Stimulated activated naive B cell treated with anti-CD40 and anti-IgM and Interleukin-4, amounts not matched to agents 10 μg/mL and 1 μg/mL and 100 μg/mL, for 72 hours (primary cell): ENCODE data around the gene RRM1.
A peak's percentile ranks its signal among the peaks of the same experiment; 100 is the strongest.

Experiments used
- ATAC-seq, 2 donors: fragments of 150-1000 bp; cut with Tn5 transposase; replicated peaks; 2 replicates each; pipeline ENCODE4 v1.10.0; 2021; ENCODE audit warnings: moderate library complexity in 1 of 2
- DNase-seq: peaks from one replicate; pipeline ENCODE4 v3.0.0; 2021
- H3K27ac Mint-ChIP-seq: one replicate; pipeline ENCODE4 v1.8.0; 2022; ENCODE audit warnings: mild to moderate bottlenecking, mixed read lengths
- H3K27me3 Mint-ChIP-seq, 2 donors: one replicate each; pipeline ENCODE4 v1.8.0; 2022; ENCODE audit warnings: mixed read lengths in 2 of 2
- H3K36me3 Mint-ChIP-seq, 2 donors: one replicate each; pipeline ENCODE4 v1.8.0; 2022; ENCODE audit warnings: mixed read lengths in 2 of 2, mild to moderate bottlenecking in 1 of 2
- H3K4me1 Mint-ChIP-seq, 2 donors: one replicate each; pipeline ENCODE4 v1.8.0; 2022; ENCODE audit warnings: mixed read lengths in 2 of 2, mild to moderate bottlenecking in 1 of 2
- H3K4me3 Mint-ChIP-seq, 2 donors: one replicate each; pipeline ENCODE4 v1.8.0; 2022; ENCODE audit warnings: mild to moderate bottlenecking in 2 of 2, mixed read lengths in 2 of 2, moderate library complexity in 1 of 2
- H3K9me3 Mint-ChIP-seq, 2 donors: one replicate each; pipeline ENCODE4 v1.8.0; 2022; ENCODE audit warnings: mixed read lengths in 2 of 2, mild to moderate bottlenecking in 1 of 2

Gene RRM1

GRCh38 chr11:4065601-4066377, 28.8 kb upstream of the RRM1 start:
- no peaks in the 10 kb centered on the region for H3K9me3 Mint-ChIP-seq
- H3K4me1 Mint-ChIP-seq = peaks cover 35 to 60% of the 10 kb centered on the region in 2 donors
- H3K27me3 Mint-ChIP-seq = no peaks in the 10 kb centered on the region
- no peak overlapping the region for H3K4me3 Mint-ChIP-seq
- H3K27ac Mint-ChIP-seq = no peak overlapping the region
- peaks cover 17 to 40% of the 10 kb centered on the region in 2 donors for H3K36me3 Mint-ChIP-seq
- DNase-seq = no peak
- no peak for ATAC-seq

DNA sequence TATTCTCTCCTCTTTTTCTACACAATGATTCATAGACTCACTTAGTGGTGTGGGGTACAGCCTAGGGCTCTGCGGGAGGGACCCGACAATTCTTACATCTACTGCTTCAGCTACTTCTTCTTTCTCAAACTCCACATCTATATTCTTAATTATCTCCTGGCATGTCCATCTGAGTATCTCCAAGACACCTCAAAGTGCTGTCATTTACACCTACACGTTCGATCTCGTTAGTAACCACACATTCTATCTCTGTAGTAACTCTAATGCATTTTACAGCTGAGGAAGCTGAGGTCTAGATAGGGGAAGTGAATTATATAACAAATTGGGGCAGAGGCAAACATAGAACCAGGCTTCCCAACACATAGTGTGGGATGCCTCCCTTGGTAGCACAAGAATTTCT, 27.7 kb upstream of the RRM1 start:
- no peak overlapping the region for H3K4me3 Mint-ChIP-seq
- H3K27me3 Mint-ChIP-seq = no peaks in the 10 kb centered on the region
- peaks cover 23 to 39% of the 10 kb centered on the region in 2 donors for H3K36me3 Mint-ChIP-seq

GRCh38 chr11:4068962-4069361, 25.6 kb upstream of the RRM1 start:
- H3K9me3 Mint-ChIP-seq = no peaks in the 10 kb centered on the region
- H3K27ac Mint-ChIP-seq = peak overlapping the region; percentile 52
- ATAC-seq (no peak), DNase-seq (no peak)
- no peak overlapping the region for H3K4me3 Mint-ChIP-seq
- peaks cover 26 to 46% of the 10 kb centered on the region in 2 donors for H3K36me3 Mint-ChIP-seq
- no peaks in the 10 kb centered on the region for H3K27me3 Mint-ChIP-seq
- H3K4me1 Mint-ChIP-seq = peaks cover 39 to 74% of the 10 kb centered on the region in 2 donors

More for the DNA sequence above, 27.7 kb upstream of the RRM1 start:
- ATAC-seq (peak; percentile 36 to 68), DNase-seq (no peak)
- H3K27ac Mint-ChIP-seq = no peak overlapping the region
- H3K4me1 Mint-ChIP-seq = peaks cover 35 to 61% of the 10 kb centered on the region in 2 donors
- H3K9me3 Mint-ChIP-seq = no peaks in the 10 kb centered on the region

- Mint-ChIP-seq H3K27me3 (no peaks in the 10 kb centered on the region), H3K36me3 (peaks cover 27 to 42% of the 10 kb centered on the region in 2 donors), H3K27ac (no peak overlapping the region), H3K9me3 (no peaks in the 10 kb centered on the region), H3K4me1 (peaks cover 21 to 51% of the 10 kb centered on the region in 2 donors), H3K4me3 (no peak overlapping the region)
- ATAC-seq (no peak), DNase-seq (no peak)
Measured at GRCh38 chr11:4071325-4071724, 23.3 kb upstream of the RRM1 start.

GRCh38 chr11:4071914-4072313, 22.7 kb upstream of the RRM1 start:
- Mint-ChIP-seq H3K36me3 (peaks cover 23 to 38% of the 10 kb centered on the region in 2 donors), H3K27ac (no peak overlapping the region), H3K4me3 (no peak overlapping the region), H3K4me1 (peaks cover 15 to 45% of the 10 kb centered on the region in 2 donors), H3K9me3 (no peaks in the 10 kb centered on the region), H3K27me3 (no peaks in the 10 kb centered on the region)
- DNase-seq (no peak), ATAC-seq (no peak)

DNA sequence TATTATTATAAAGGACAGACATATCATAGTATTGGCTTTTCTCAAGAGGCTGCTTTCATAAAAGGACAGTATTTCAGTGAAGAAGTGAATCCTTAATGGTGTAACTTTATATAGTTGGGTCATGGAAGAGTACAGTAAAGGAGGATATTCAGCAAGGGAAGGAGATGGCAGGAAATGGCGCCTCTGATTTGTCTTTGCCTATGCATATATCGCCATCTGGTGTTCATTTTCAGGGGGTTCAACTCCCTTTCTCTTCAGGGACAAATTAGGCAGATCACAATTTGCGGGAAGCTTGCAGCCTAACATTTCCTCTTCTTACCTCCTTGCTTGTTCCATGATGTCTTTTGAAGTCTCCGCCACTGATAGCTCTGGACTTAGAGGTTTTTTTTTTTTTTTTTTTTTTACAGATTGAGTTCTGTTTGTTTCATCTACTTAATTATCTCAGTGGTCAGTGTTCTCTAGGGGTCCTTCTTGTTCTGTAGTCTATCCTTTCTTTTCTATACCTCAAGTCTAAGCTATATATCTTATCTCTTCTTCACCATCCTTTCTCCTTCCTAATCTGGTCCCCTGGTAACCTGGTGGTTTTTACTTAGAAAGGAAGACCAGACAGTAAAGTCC, 21.8 kb upstream of the RRM1 start:
- Mint-ChIP-seq H3K9me3 (no peaks in the 10 kb centered on the region), H3K27ac (no peak overlapping the region), H3K27me3 (no peaks in the 10 kb centered on the region), H3K36me3 (peaks cover 21 to 36% of the 10 kb centered on the region in 2 donors), H3K4me3 (no peak overlapping the region), H3K4me1 (peaks cover 12 to 36% of the 10 kb centered on the region in 2 donors)
- ATAC-seq = peak; percentile 75 to 80
- DNase-seq = peak; percentile 35

DNA sequence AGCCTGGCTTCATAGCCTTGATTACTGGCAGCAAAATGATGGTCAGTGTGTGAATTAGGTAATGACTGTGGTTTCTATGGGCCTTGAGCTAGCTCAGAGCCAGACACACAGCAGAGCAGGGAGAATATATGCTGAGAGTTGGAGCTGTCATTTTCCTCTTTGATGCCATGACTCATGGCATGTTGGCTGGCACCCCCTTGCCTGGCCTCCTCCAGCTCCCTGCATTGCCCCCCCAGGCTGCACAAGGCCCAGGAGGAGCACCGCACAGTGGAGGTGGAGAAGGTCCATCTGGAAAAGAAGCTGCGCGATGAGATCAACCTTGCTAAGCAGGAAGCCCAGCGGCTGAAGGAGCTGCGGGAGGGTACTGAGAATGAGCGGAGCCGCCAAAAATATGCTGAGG, 20.3 kb upstream of the RRM1 start:
- H3K4me1 Mint-ChIP-seq = peaks cover 5 to 22% of the 10 kb centered on the region in 2 donors
- ATAC-seq = no peak
- no peaks in the 10 kb centered on the region for H3K27me3 Mint-ChIP-seq
- peaks cover 20 to 27% of the 10 kb centered on the region in 2 donors for H3K36me3 Mint-ChIP-seq
- no peak overlapping the region for H3K4me3 Mint-ChIP-seq
- no peak for DNase-seq
- H3K9me3 Mint-ChIP-seq = no peaks in the 10 kb centered on the region
- H3K27ac Mint-ChIP-seq = no peak overlapping the region

DNA sequence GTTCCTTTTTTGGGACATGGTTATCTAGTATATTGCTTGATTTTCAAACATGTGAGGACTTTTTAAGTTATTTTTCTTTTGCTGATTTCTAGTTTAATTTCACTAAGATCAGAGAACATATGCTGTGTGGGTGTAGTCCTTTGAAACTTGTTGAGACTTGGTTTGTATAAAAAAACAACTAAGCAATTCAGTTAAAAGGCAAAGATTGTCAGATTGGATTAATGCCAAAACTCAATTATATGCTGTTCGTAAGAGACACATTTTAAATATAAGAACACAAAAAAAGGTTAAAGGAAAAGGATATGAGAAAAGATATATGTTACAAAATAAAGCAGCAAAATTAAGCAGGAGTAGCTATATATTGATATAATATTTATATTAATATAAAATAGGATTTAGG, 17.8 kb upstream of the RRM1 start:
- no peaks in the 10 kb centered on the region for H3K9me3 Mint-ChIP-seq
- peaks cover 4 to 15% of the 10 kb centered on the region in 2 donors for H3K4me1 Mint-ChIP-seq
- no peak overlapping the region for H3K4me3 Mint-ChIP-seq
- H3K36me3 Mint-ChIP-seq = peaks cover 14 to 27% of the 10 kb centered on the region in 2 donors
- no peak overlapping the region for H3K27ac Mint-ChIP-seq
- no peak for DNase-seq
- no peak for ATAC-seq
- H3K27me3 Mint-ChIP-seq = no peaks in the 10 kb centered on the region

GRCh38 chr11:4083198-4083597, 11.4 kb upstream of the RRM1 start:
- ATAC-seq (no peak), DNase-seq (no peak)
- H3K4me1 Mint-ChIP-seq = peaks cover 7 to 8% of the 10 kb centered on the region in 2 donors
- no peak overlapping the region for H3K4me3 Mint-ChIP-seq
- no peaks in the 10 kb centered on the region for H3K27me3 Mint-ChIP-seq
- peaks cover 32 to 64% of the 10 kb centered on the region in 2 donors for H3K36me3 Mint-ChIP-seq
- no peaks in the 10 kb centered on the region for H3K9me3 Mint-ChIP-seq
- H3K27ac Mint-ChIP-seq = peak overlapping the region; percentile 67

DNA sequence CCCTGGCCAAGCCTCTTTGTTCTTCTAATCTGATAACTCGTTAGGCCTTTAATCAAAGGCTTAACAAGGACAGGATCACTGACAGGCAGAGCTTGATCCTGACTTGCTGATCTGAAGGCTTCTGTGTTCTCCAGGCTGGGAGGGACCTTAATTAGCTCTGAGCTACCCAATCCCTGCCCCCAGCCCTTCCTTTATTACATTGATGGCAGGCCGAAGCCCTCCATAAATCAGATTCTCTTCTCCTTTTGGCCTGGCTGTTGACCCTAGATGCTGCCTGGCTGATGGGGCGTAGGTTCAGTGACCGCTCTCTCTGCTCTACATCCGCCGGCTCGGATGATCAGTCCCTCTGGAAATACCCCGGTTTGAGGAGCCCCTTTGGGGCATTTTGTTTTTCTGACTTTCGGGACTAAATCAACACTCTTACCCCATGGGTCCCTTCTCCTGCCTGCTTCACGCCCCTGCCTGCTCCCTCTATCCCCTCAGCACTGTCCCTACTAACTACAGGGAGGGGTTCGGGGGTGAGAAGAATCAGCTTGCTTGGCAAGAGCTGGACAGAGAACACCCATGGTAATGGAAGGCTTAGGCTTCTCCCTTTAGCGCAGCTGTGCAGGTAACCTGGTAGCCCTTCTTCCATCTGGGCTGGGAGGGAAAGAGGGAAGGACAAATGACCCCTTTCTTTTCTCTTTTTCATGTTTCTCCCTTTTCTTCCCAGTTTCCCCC, 10.0 kb upstream of the RRM1 start:
- H3K9me3 Mint-ChIP-seq = no peaks in the 10 kb centered on the region
- H3K4me1 Mint-ChIP-seq = peaks cover 7 to 8% of the 10 kb centered on the region in 2 donors
- DNase-seq = no peak
- no peak for ATAC-seq
- no peaks in the 10 kb centered on the region for H3K27me3 Mint-ChIP-seq
- H3K4me3 Mint-ChIP-seq = no peak overlapping the region
- peaks cover 32 to 64% of the 10 kb centered on the region in 2 donors for H3K36me3 Mint-ChIP-seq
- H3K27ac Mint-ChIP-seq = peak overlapping the region; percentile 47

- H3K36me3 Mint-ChIP-seq = peaks cover 35 to 68% of the 10 kb centered on the region in 2 donors
- H3K9me3 Mint-ChIP-seq = no peaks in the 10 kb centered on the region
- H3K4me1 Mint-ChIP-seq = peaks cover 7 to 8% of the 10 kb centered on the region in 2 donors
- no peaks in the 10 kb centered on the region for H3K27me3 Mint-ChIP-seq
- no peak for ATAC-seq
- no peak for DNase-seq
- no peak overlapping the region for H3K4me3 Mint-ChIP-seq
- H3K27ac Mint-ChIP-seq = no peak overlapping the region
Measured at GRCh38 chr11:4085575-4085974, 9.0 kb upstream of the RRM1 start.

GRCh38 chr11:4086575-4087353, 7.8 kb upstream of the RRM1 start:
- DNase-seq = no peak
- ATAC-seq = no peak
- H3K4me1 Mint-ChIP-seq = peaks cover 7 to 11% of the 10 kb centered on the region in 2 donors
- no peak overlapping the region for H3K27ac Mint-ChIP-seq
- no peaks in the 10 kb centered on the region for H3K9me3 Mint-ChIP-seq
- peaks cover 37 to 66% of the 10 kb centered on the region in 2 donors for H3K36me3 Mint-ChIP-seq
- H3K4me3 Mint-ChIP-seq = no peak overlapping the region
- H3K27me3 Mint-ChIP-seq = no peaks in the 10 kb centered on the region

DNA sequence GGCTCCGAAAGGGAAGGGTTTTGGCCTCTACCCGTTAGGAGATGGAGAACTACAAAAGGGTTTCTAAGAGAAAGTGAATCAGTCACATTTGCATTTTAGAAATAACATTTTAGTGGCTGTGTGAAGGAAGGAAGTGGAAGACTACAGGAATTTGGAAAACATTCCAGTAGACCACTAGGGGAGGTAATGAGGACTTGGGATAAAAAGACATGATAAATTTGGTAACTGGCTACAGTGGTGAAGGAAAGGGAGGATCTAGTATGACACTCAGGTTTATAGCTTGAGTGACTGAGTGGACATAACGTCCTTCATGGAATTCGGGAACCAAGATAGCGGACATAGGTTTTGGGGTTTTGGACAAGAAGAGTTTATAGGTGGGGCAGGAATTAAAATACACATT, 7.0 kb upstream of the RRM1 start:
- ATAC-seq = no peak
- no peak overlapping the region for H3K4me3 Mint-ChIP-seq
- H3K9me3 Mint-ChIP-seq = no peaks in the 10 kb centered on the region
- H3K27me3 Mint-ChIP-seq = no peaks in the 10 kb centered on the region
- no peak for DNase-seq
- H3K36me3 Mint-ChIP-seq = peaks cover 38 to 65% of the 10 kb centered on the region in 2 donors
- H3K4me1 Mint-ChIP-seq = peaks cover 7 to 13% of the 10 kb centered on the region in 2 donors
- no peak overlapping the region for H3K27ac Mint-ChIP-seq

DNA sequence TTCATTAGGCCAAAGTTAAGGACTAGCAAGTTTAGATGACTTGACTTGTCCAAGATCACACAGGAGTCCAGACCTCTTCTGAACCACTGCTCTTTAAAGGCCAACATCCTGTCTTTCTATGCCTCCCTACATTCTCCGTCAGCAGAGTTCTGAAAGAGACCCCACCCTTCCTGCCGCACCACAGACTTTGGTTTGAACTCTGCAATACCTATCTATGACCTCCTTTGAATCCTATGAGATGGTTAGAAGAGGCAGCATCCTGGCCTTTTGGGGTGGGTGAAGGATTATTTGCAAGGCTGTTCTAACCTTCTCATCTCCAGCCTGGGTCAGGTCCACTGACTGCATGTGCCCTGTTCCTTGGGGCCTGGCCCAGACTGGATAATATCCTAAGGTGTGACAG, 4.3 kb upstream of the RRM1 start:
- DNase-seq (no peak), ATAC-seq (no peak)
- peaks cover 12 to 20% of the 10 kb centered on the region in 2 donors for H3K4me1 Mint-ChIP-seq
- no peak overlapping the region for H3K4me3 Mint-ChIP-seq
- H3K9me3 Mint-ChIP-seq = no peaks in the 10 kb centered on the region
- no peaks in the 10 kb centered on the region for H3K27me3 Mint-ChIP-seq
- H3K27ac Mint-ChIP-seq = peak overlapping the region; percentile 43
- peaks cover 29 to 46% of the 10 kb centered on the region in 2 donors for H3K36me3 Mint-ChIP-seq
